ENCODE results near the gene INTS6.

DNA sequence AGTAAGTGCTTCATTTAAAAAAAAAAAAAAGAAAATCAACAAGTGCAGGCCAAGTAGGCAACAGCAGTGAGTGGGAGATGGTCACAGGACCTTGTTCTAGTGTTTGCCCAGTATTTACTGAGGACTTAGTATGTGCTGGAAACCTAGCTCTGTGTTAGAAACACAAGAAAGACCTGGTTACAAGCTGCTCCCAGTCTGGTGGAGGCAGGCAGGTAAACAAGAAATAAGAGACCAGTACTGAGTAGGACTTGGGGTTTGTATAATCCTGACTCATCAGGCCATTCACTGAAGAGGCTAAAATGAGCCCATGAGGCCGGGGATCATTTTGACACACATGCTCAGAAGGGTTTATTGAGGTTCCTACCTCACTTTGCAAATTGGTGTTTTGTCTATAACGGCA, 134.8 kb downstream of the INTS6 start:
- TF ChIP-seq, protein P1, sequence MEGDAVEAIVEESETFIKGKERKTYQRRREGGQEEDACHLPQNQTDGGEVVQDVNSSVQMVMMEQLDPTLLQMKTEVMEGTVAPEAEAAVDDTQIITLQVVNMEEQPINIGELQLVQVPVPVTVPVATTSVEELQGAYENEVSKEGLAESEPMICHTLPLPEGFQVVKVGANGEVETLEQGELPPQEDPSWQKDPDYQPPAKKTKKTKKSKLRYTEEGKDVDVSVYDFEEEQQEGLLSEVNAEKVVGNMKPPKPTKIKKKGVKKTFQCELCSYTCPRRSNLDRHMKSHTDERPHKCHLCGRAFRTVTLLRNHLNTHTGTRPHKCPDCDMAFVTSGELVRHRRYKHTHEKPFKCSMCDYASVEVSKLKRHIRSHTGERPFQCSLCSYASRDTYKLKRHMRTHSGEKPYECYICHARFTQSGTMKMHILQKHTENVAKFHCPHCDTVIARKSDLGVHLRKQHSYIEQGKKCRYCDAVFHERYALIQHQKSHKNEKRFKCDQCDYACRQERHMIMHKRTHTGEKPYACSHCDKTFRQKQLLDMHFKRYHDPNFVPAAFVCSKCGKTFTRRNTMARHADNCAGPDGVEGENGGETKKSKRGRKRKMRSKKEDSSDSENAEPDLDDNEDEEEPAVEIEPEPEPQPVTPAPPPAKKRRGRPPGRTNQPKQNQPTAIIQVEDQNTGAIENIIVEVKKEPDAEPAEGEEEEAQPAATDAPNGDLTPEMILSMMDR (IDR thresholded peaks at IDR 0.05): no peak
- no peak for TF ChIP-seq EZH2 (IDR thresholded peaks at IDR 0.05; ENCODE audit: borderline replicate concordance, insufficient read depth, low read depth, low read length, poor library complexity, severe bottlenecking)

All from B cell (primary cell).